Activated CD8-positive, alpha-beta memory T cell treated with anti-CD3 and anti-CD28 coated beads for 1 hour (primary cell): ENCODE results near the gene AGFG1.
"Not testable (repeated sequence)": the region's sequence is repeated elsewhere in the genome, so short reads cannot be mapped to it uniquely, and the experiment has no call there.

Experiments used
- DNase-seq, 2 donors: peaks; one replicate each; pipeline ENCODE4 v3.0.0-alpha.2; 2020; ENCODE audit warnings: low read depth in 1 of 2; ENCODE audit errors: extremely low read depth in 1 of 2

AGFG1 gene

GRCh38 chr2:227529871-227530270, 57.9 kb downstream of the AGFG1 start:
- no peak for DNase-seq

GRCh38 chr2:227534714-227535113, 62.8 kb downstream of the AGFG1 start:
- no peak for DNase-seq

- DNase-seq, result no peak
Measured at GRCh38 chr2:227536445-227536844, 64.5 kb downstream of the AGFG1 start.

- no peak for DNase-seq
Measured at GRCh38 chr2:227539465-227539956, 67.6 kb downstream of the AGFG1 start.

- DNase-seq, result not testable (repeated sequence)
Measured at GRCh38 chr2:227540352-227540751, 68.4 kb downstream of the AGFG1 start.

- no peak for DNase-seq
Measured at GRCh38 chr2:227545990-227546389, 74.0 kb downstream of the AGFG1 start.

GRCh38 chr2:227551836-227552235, 79.9 kb downstream of the AGFG1 start:
- no peak for DNase-seq

GRCh38 chr2:227562581-227562980, 90.6 kb downstream of the AGFG1 start:
- no peak for DNase-seq

- no peak for DNase-seq
Measured at GRCh38 chr2:227565080-227565479, 93.1 kb downstream of the AGFG1 start.

- no peak for DNase-seq
Measured at GRCh38 chr2:227566012-227566411, 94.1 kb downstream of the AGFG1 start.

- DNase-seq, result no peak
Measured at GRCh38 chr2:227568852-227569169, 96.9 kb downstream of the AGFG1 start.

- no peak for DNase-seq
Measured at GRCh38 chr2:227570615-227571014, 98.7 kb downstream of the AGFG1 start.

GRCh38 chr2:227576110-227576509, 104.2 kb downstream of the AGFG1 start:
- DNase-seq, result no peak

GRCh38 chr2:227576812-227577211, 104.9 kb downstream of the AGFG1 start:
- DNase-seq, result no peak

- no peak for DNase-seq
Measured at GRCh38 chr2:227577555-227577954, 105.6 kb downstream of the AGFG1 start.

- DNase-seq, result no peak
Measured at GRCh38 chr2:227578642-227579041, 106.7 kb downstream of the AGFG1 start.

- DNase-seq, result no peak
Measured at GRCh38 chr2:227579791-227580190, 107.8 kb downstream of the AGFG1 start.

- no peak for DNase-seq
Measured at GRCh38 chr2:227582369-227582768, 110.4 kb downstream of the AGFG1 start.

- DNase-seq, result no peak
Measured at GRCh38 chr2:227592694-227593387, 120.9 kb downstream of the AGFG1 start.

GRCh38 chr2:227595797-227596196, 123.8 kb downstream of the AGFG1 start:
- no peak for DNase-seq

- DNase-seq, result no peak
Measured at GRCh38 chr2:227597036-227597435, 125.1 kb downstream of the AGFG1 start.

GRCh38 chr2:227597998-227598397, 126.0 kb downstream of the AGFG1 start:
- no peak for DNase-seq
